H1 (cell line): Measurements from ENCODE around the gene C5orf24. TPM values are rescaled to one million over a fixed set of nuclear protein-coding genes. Genes with fewer than 3 reads are reported as not detected.

ENCODE experiments used
- MAFK ChIP-seq: IDR thresholded peaks from 2 replicates; pipeline ENCODE4 v1.6.1; 2012; ENCODE audit warnings: low read depth, mild to moderate bottlenecking, improper control_type of control experiment, low read length
- RAD21 ChIP-seq, 2 experiments: IDR thresholded peaks in 1 of 2; conservative IDR thresholded peaks in 1 of 2; 2 replicates each; pipeline ENCODE4 v1.6.1; 2011; ENCODE audit warnings: low read depth in 2 of 2, low read length in 2 of 2, improper control_type of control experiment in 1 of 2, inconsistent platforms in 1 of 2, mild to moderate bottlenecking in 1 of 2, moderate library complexity in 1 of 2
- SAP30 ChIP-seq: fragments of 300-600 bp; sonication (generic); IDR thresholded peaks from 2 replicates; pipeline ENCODE4 v1.7.1; 2012; ENCODE audit warnings: low read length, moderate library complexity, mild to moderate bottlenecking, inconsistent platforms; ENCODE audit not compliant: insufficient read depth, insufficient replicate concordance
- SIX5 ChIP-seq: IDR thresholded peaks from 2 replicates; pipeline ENCODE4 v1.6.1; 2011; ENCODE audit warnings: mild to moderate bottlenecking, low read depth, low read length
- polyA plus RNA-seq, 7 experiments: library from polyadenylated mRNA; depleted of rRNA in 3 of 7; stranded (reverse) in 5 of 7; unstranded in 2 of 7; fragments of >200 nt in 5 of 7; fragments of 200-250 nt in 2 of 7; gene quantifications; 1 replicate in 5 of 7; 2 replicates in 1 of 7; 4 replicates in 1 of 7; pipeline versions ENCODE4 v1.2.1 to v1.2.3, GENCODE V29; 2011 to 2013; ENCODE audit warnings: missing spikeins in 2 of 7, mixed read lengths in 2 of 7
- total RNA-seq: library from RNA; stranded (reverse); fragmentation: NEBNext Ultra II Directional; extraction: Animal tissue kit (Norgen Biotek cat#: 25700); gene quantifications from 2 replicates; pipeline ENCODE4 v1.2.1, GENCODE V29; 2021
- TF ChIP-seq, protein P1 (sequence below): IDR thresholded peaks from 2 replicates; pipeline ENCODE4 v1.6.1; 2012; ENCODE audit warnings: inconsistent platforms

The C5orf24 gene
- total and polyA plus RNA-seq, 2 of the 8 experiments (the other 6 are each of a cell fraction or from before 2014, with no cell fraction given), result 11.1 to 20.2 TPM

DNA sequence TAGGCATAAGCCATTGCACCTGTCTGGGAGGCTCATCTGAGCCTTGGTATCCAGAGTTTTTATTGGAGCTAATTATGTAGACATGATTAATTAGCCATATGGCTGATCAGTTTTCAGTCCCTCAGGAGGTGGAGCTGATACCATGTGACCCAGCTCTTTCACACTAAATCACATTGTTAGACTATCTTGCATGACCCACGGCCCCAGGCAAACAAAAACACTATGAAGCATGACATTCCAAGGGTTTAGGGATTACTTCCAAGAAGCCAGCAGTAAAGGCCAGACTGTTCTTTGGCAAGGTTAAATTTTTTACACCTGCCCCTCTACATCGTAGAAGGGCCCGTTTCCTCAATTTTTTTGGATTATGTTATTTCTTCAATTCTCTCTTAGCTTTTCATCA lies 5.0 kb upstream of the C5orf24 start (continued):
- no peak for TF ChIP-seq RAD21 (IDR thresholded peaks at IDR 0.05 in 1 of 2, conservative IDR thresholded peaks at IDR 0.05 in 1 of 2; ENCODE audit: low read depth in 2 of 2, low read length in 2 of 2)
- TF ChIP-seq, protein P1, sequence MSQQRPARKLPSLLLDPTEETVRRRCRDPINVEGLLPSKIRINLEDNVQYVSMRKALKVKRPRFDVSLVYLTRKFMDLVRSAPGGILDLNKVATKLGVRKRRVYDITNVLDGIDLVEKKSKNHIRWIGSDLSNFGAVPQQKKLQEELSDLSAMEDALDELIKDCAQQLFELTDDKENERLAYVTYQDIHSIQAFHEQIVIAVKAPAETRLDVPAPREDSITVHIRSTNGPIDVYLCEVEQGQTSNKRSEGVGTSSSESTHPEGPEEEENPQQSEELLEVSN, result no peak
- TF ChIP-seq SIX5, result no peak
- no peak for TF ChIP-seq SAP30
- no peak for TF ChIP-seq MAFK
- TF ChIP-seq, all 59 proteins: peak for 0
